Vagina (tissue), 2 donors: ENCODE data around the gene ANXA8. TPM values are rescaled to one million over a fixed set of nuclear protein-coding genes. Genes with fewer than 3 reads are reported as not detected.
A peak's percentile ranks its signal among the peaks of the same experiment; 100 is the strongest.

ENCODE experiments used
- DNase-seq, 2 donors: peaks; one replicate each; pipeline ENCODE4 v3.0.0-alpha.2; 2017; ENCODE audit errors: extremely low spot score in 2 of 2
- H3K27ac ChIP-seq: fragments of 200-600 bp; sonication (generic); one replicate; pipeline ENCODE4 v1.5.1; 2019
- H3K27me3 ChIP-seq: fragments of 200-600 bp; sonication (generic); one replicate; pipeline ENCODE4 v1.5.1; 2019
- H3K36me3 ChIP-seq, 2 donors: fragments of 200-600 bp; sonication (generic); one replicate each; pipeline ENCODE4 v1.5.1; 2017 to 2019
- H3K4me1 ChIP-seq: fragments of 200-600 bp; sonication (generic); one replicate; pipeline ENCODE4 v1.5.1; 2019
- H3K4me3 ChIP-seq, 2 donors: fragments of 200-600 bp; sonication (generic); 1 replicate in 1 of 2; 2 replicates in 1 of 2; pipeline ENCODE4 v1.5.1; 2016 to 2019
- H3K9me3 ChIP-seq: fragments of 200-600 bp; sonication (generic); one replicate; pipeline ENCODE4 v1.5.1; 2019
- CTCF ChIP-seq, 3 experiments: fragments of 450-650 bp in 2 of 3; fragments of 200-600 bp in 1 of 3; sonication (generic) in 1 of 3; IDR thresholded peaks; one replicate each; pipeline ENCODE4 v1.5.1; 2017 to 2019; ENCODE audit warnings: antibody characterized with exemption in 3 of 3, mild to moderate bottlenecking in 2 of 3, moderate library complexity in 2 of 3
- POLR2A ChIP-seq, 2 donors: fragments of 450-650 bp; IDR thresholded peaks; one replicate each; pipeline ENCODE4 v1.6.1; 2017; ENCODE audit warnings: antibody characterized with exemption in 2 of 2, mild to moderate bottlenecking in 2 of 2, moderate library complexity in 2 of 2
- POLR2AphosphoS5 ChIP-seq, 2 donors: sonication (generic); formaldehyde crosslinking; IDR thresholded peaks; one replicate each; pipeline ENCODE4 v1.9.0; 2017; ENCODE audit warnings: antibody characterized with exemption in 2 of 2, mild to moderate bottlenecking in 2 of 2, low read depth in 1 of 2; ENCODE audit not compliant: insufficient read depth in 1 of 2
- intact Hi-C: fragments of 100-400 bp; cut with DNase I; formaldehyde crosslinking; loops from one replicate; pipeline ENCODE4 v1.15.1; 2023
- total RNA-seq: library from RNA; depleted of rRNA; stranded (reverse); fragments of >200 nt; gene quantifications from one replicate; pipeline ENCODE4 v1.2.3, GENCODE V29; 2016

The ANXA8 gene
- total RNA-seq, 1 donor from 2014 or later: 135 TPM

DNA sequence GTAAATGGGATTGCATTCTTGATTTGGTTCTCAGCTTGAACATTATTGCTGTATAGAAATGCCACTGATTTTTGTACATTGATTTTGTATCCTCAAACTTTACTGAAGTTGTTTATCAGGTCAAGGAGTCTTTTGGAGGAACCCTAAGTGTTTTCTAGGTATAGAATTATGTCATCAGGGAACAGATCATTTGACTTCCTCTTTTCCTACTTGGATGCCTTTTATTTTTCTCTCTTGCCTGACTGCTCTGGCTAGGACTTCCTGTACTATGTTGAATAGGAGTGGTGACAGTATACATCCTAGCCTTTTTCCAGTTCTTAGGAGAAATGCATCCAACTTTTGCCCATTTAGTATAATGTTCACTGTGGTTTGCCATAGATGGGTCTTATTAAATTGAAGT is 48.8 kb downstream of the ANXA8 start:
- H3K9me3 ChIP-seq: no peaks in the 10 kb centered on the region
- H3K4me3 ChIP-seq: no peak overlapping the region
- H3K27me3 ChIP-seq: no peaks in the 10 kb centered on the region
- no peak for DNase-seq
- intact Hi-C loops: no loop called here
- H3K36me3 ChIP-seq: no peaks in the 10 kb centered on the region
- no peak overlapping the region for H3K27ac ChIP-seq
- TF ChIP-seq POLR2AphosphoS5 (IDR thresholded peaks at IDR 0.05; ENCODE audit: insufficient read depth in 1 of 2, low read depth in 1 of 2) (no peak), POLR2A (IDR thresholded peaks at IDR 0.05) (no peak), CTCF (IDR thresholded peaks at IDR 0.05) (no peak)
- H3K4me1 ChIP-seq: no peaks in the 10 kb centered on the region

GRCh38 chr10:47425813-47426419 is 58.0 kb downstream of the ANXA8 start:
- DNase-seq: peak; percentile 64 to 89
- H3K9me3 ChIP-seq: no peaks in the 10 kb centered on the region
- no peak overlapping the region for H3K27ac ChIP-seq
- no peaks in the 10 kb centered on the region for H3K4me1 ChIP-seq
- no peaks in the 10 kb centered on the region for H3K36me3 ChIP-seq
- no peak for TF ChIP-seq POLR2AphosphoS5 (IDR thresholded peaks at IDR 0.05; ENCODE audit: insufficient read depth in 1 of 2, low read depth in 1 of 2)
- no peak for TF ChIP-seq POLR2A (IDR thresholded peaks at IDR 0.05)
- no peak for TF ChIP-seq CTCF (IDR thresholded peaks at IDR 0.05)
- intact Hi-C loops: no loop called here
- H3K4me3 ChIP-seq: no peak overlapping the region
- H3K27me3 ChIP-seq: no peaks in the 10 kb centered on the region

- no peaks in the 10 kb centered on the region for H3K36me3 ChIP-seq
- no peak overlapping the region for H3K4me3 ChIP-seq
- intact Hi-C loops: no loop called here
- H3K27me3 ChIP-seq: no peaks in the 10 kb centered on the region
- H3K27ac ChIP-seq: no peak overlapping the region
- TF ChIP-seq POLR2A (IDR thresholded peaks at IDR 0.05): no peak
- TF ChIP-seq POLR2AphosphoS5 (IDR thresholded peaks at IDR 0.05; ENCODE audit: insufficient read depth in 1 of 2, low read depth in 1 of 2): no peak
- no peak for TF ChIP-seq CTCF (IDR thresholded peaks at IDR 0.05)
- H3K9me3 ChIP-seq: no peaks in the 10 kb centered on the region
- no peaks in the 10 kb centered on the region for H3K4me1 ChIP-seq
- DNase-seq: no peak
Measured at GRCh38 chr10:47424231-47424630, 59.7 kb downstream of the ANXA8 start.

DNA sequence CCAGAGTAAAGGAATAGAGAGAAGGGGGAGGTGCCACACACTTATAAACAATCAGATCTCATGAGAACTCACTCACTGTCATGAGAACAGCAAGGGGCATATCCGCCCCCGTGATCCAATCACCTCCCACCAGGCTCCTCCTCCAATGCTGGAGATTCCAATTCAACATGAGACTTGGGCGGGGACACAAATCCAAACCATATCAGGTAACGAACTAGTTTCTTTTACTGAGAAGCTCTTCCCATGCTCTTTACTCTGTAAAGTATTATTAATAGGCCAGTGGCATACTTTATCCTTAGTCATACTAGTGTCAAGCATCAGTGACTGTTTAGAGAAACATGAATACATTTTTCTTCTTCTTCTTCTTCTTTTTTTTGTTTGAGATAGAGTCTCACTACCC is 60.4 kb downstream of the ANXA8 start:
- no peak overlapping the region for H3K4me3 ChIP-seq
- no peaks in the 10 kb centered on the region for H3K9me3 ChIP-seq
- H3K4me1 ChIP-seq: no peaks in the 10 kb centered on the region
- no peaks in the 10 kb centered on the region for H3K27me3 ChIP-seq
- H3K27ac ChIP-seq: no peak overlapping the region
- TF ChIP-seq POLR2A (IDR thresholded peaks at IDR 0.05): no peak
- TF ChIP-seq POLR2AphosphoS5 (IDR thresholded peaks at IDR 0.05; ENCODE audit: insufficient read depth in 1 of 2, low read depth in 1 of 2): no peak
- no peak for TF ChIP-seq CTCF (IDR thresholded peaks at IDR 0.05)
- intact Hi-C loops: no loop called here
- peak in 1 of 2 donors; percentile 67 for DNase-seq
- H3K36me3 ChIP-seq: no peaks in the 10 kb centered on the region

DNA sequence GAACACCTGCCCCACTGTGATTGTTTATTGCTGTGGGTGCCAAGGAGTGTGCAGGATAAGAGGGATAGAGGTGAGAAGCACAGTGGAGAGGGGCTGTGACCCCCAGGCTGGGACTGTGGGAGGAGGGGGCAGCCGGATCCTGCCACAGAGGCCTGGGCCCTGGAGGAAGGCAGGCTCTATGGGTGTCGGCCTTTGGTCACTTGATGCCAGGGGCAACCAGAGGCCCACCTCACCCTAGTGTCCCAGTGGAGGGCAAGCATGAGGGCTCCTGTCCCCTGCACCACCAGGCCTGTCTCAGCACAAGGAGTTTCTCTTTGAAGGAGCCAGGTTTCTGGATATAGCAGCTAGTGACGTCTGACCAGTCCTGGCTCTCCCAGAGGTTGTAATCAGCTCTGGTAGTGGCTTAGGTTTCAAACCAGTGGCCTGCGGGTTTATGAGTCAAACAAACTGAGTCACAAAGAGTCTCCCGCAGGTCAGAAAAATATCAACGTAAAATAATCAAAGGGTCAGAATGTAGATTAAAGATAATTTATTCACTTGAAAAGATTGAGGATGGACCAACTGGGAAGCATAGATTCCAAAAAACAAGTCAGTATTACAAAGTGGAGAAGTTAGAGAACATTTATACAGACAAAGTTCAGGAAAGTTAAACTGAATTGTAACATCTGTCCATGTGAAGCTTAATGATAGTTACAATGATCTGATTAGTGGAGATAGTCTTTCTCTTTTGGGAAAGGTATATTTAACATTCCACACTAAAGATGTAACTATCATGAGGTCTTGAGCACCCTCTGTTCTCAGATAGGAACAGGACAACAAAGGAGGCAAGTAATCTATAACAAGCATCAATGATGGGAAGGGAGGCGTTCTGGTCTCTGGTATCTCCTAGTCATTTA is 62.6 kb downstream of the ANXA8 start:
- Histone ChIP-seq H3K4me3 (no peak overlapping the region), H3K4me1 (no peaks in the 10 kb centered on the region), H3K9me3 (no peaks in the 10 kb centered on the region), H3K36me3 (no peaks in the 10 kb centered on the region), H3K27me3 (no peaks in the 10 kb centered on the region), H3K27ac (no peak overlapping the region)
- intact Hi-C loops: no loop called here
- no peak for TF ChIP-seq POLR2AphosphoS5 (IDR thresholded peaks at IDR 0.05; ENCODE audit: insufficient read depth in 1 of 2, low read depth in 1 of 2)
- TF ChIP-seq POLR2A (IDR thresholded peaks at IDR 0.05): no peak
- no peak for TF ChIP-seq CTCF (IDR thresholded peaks at IDR 0.05)
- peak; percentile 64 to 79 for DNase-seq
